ENCODE measurements around the gene RXRA.

RXRA gene

GRCh38 chr9:134403682-134404301 is 77.5 kb downstream of the RXRA start:
- DNase-seq: peak; percentile 96

- peak; percentile 70 for DNase-seq
Measured at GRCh38 chr9:134404376-134405358, 78.4 kb downstream of the RXRA start.

GRCh38 chr9:134405527-134405926 is 79.3 kb downstream of the RXRA start:
- peak; percentile 30 for DNase-seq

GRCh38 chr9:134406366-134407120 is 80.3 kb downstream of the RXRA start:
- peak; percentile 47 for DNase-seq

GRCh38 chr9:134407121-134407779 is 81.0 kb downstream of the RXRA start:
- DNase-seq: peak; percentile 99

GRCh38 chr9:134408389-134408788 is 82.1 kb downstream of the RXRA start:
- peak; percentile 20 for DNase-seq

GRCh38 chr9:134408939-134409737 is 82.9 kb downstream of the RXRA start:
- DNase-seq: peak; percentile 26

GRCh38 chr9:134410071-134410834 is 84.0 kb downstream of the RXRA start:
- peak; percentile 22 for DNase-seq

- no peak for DNase-seq
Measured at GRCh38 chr9:134410835-134411217, 84.6 kb downstream of the RXRA start.

GRCh38 chr9:134411440-134412297 is 85.4 kb downstream of the RXRA start:
- no peak for DNase-seq

GRCh38 chr9:134412298-134412711 is 86.0 kb downstream of the RXRA start:
- DNase-seq: no peak

GRCh38 chr9:134413112-134413715 is 87.0 kb downstream of the RXRA start:
- no peak for DNase-seq

- peak; percentile 17 for DNase-seq
Measured at GRCh38 chr9:134413890-134414623, 87.8 kb downstream of the RXRA start.

GRCh38 chr9:134414900-134415425 is 88.7 kb downstream of the RXRA start:
- no peak for DNase-seq

GRCh38 chr9:134416385-134417015 is 90.2 kb downstream of the RXRA start:
- no peak for DNase-seq

- DNase-seq: no peak
Measured at GRCh38 chr9:134418354-134418753, 92.1 kb downstream of the RXRA start.

GRCh38 chr9:134419000-134419683 is 92.9 kb downstream of the RXRA start:
- DNase-seq: peak; percentile 36
